Fibroblast of lung (primary cell): Measurements from ENCODE around the gene GLG1.

Experiments
- CTCF ChIP-seq, 2 donors: IDR thresholded peaks in 1 of 2; conservative IDR thresholded peaks in 1 of 2; 1 replicate in 1 of 2; 2 replicates in 1 of 2; pipeline ENCODE4 v1.5.1; 2011 to 2012; ENCODE audit warnings: low read length in 2 of 2, control low read depth in 1 of 2, inconsistent platforms in 1 of 2, low read depth in 1 of 2, mild to moderate bottlenecking in 1 of 2
- EZH2 ChIP-seq: IDR thresholded peaks from 2 replicates; pipeline ENCODE4 v1.5.1; 2012; ENCODE audit warnings: low read length, control low read depth, mild to moderate bottlenecking; ENCODE audit errors: missing control alignments

GRCh38 chr16:74449470-74449869 is 157.4 kb downstream of the GLG1 start:
- TF ChIP-seq CTCF (conservative IDR thresholded peaks at IDR 0.05 in 1 of 2, IDR thresholded peaks at IDR 0.05 in 1 of 2; ENCODE audit: low read depth in 1 of 2, low read length in 2 of 2): peak in 1 of 2 donors; percentile 19
- no peak for TF ChIP-seq EZH2
